CD14-positive monocyte (primary cell): ENCODE data around the gene GBGT1. TPM values are rescaled to one million over a fixed set of nuclear protein-coding genes. Genes with fewer than 3 reads are reported as not detected.

Source experiments
- DNase-seq, 3 donors: peaks; one replicate each; pipeline ENCODE4 v3.0.0-alpha.2; 2011 to 2022
- H2AFZ ChIP-seq: 2 replicates; pipeline ENCODE4 v1.6.0; 2012; ENCODE audit warnings: mild to moderate bottlenecking, low read depth, low read length, inconsistent platforms; ENCODE audit not compliant: insufficient read depth, poor library complexity, severe bottlenecking
- H3K27ac ChIP-seq, 2 donors: 1 replicate in 1 of 2; 2 replicates in 1 of 2; pipeline ENCODE4 v1.5.1; 2012 to 2013; ENCODE audit warnings: low read length in 2 of 2, control low read depth in 1 of 2, inconsistent platforms in 1 of 2, low read depth in 1 of 2, mild to moderate bottlenecking in 1 of 2
- H3K27me3 ChIP-seq, 2 donors: one replicate each; pipeline versions ENCODE4 v1.6.0 to v1.6.1; 2011 to 2013; ENCODE audit warnings: low read length in 2 of 2; ENCODE audit not compliant: control insufficient read depth in 2 of 2, insufficient read depth in 2 of 2
- H3K36me3 ChIP-seq, 2 donors: replicated peaks in 1 of 2; 1 replicate in 1 of 2; 2 replicates in 1 of 2; pipeline versions ENCODE4 v1.5.1 to v1.6.1; 2012 to 2013; ENCODE audit warnings: low read length in 2 of 2, control low read depth in 1 of 2, inconsistent platforms in 1 of 2, mild to moderate bottlenecking in 1 of 2; ENCODE audit not compliant: insufficient read depth in 2 of 2, control insufficient read depth in 1 of 2
- H3K4me1 ChIP-seq, 2 donors: 1 replicate in 1 of 2; 2 replicates in 1 of 2; pipeline versions ENCODE4 v1.5.1 to v1.6.1; 2012 to 2013; ENCODE audit warnings: low read length in 2 of 2, control low read depth in 1 of 2, inconsistent platforms in 1 of 2, mild to moderate bottlenecking in 1 of 2, moderate library complexity in 1 of 2; ENCODE audit not compliant: insufficient read depth in 2 of 2, control insufficient read depth in 1 of 2
- H3K4me2 ChIP-seq: replicated peaks from 2 replicates; pipeline ENCODE3; 2012; ENCODE audit warnings: low read length, moderate library complexity, mild to moderate bottlenecking; ENCODE audit not compliant: poor library complexity, severe bottlenecking; ENCODE audit errors: extremely low read depth
- H3K4me3 ChIP-seq, 3 experiments: fragments of 200-600 bp in 1 of 3; sonication (generic) in 1 of 3; replicated peaks in 1 of 3; 1 replicate in 2 of 3; 2 replicates in 1 of 3; pipeline ENCODE4 v1.5.1; 2011 to 2013; ENCODE audit warnings: low read length in 3 of 3, mild to moderate bottlenecking in 3 of 3, control low read depth in 2 of 3, low read depth in 2 of 3, inconsistent platforms in 1 of 3, moderate library complexity in 1 of 3
- H3K79me2 ChIP-seq: 2 replicates; pipeline ENCODE4 v1.6.0; 2012; ENCODE audit warnings: mild to moderate bottlenecking, control low read depth, inconsistent platforms, low read length, moderate library complexity; ENCODE audit not compliant: insufficient read depth
- H3K9ac ChIP-seq: 2 replicates; pipeline ENCODE4 v1.6.0; 2017; ENCODE audit warnings: low read length, mild to moderate bottlenecking; ENCODE audit not compliant: insufficient read depth, poor library complexity, severe bottlenecking
- H3K9me3 ChIP-seq, 2 donors: replicated peaks in 1 of 2; 1 replicate in 1 of 2; 2 replicates in 1 of 2; pipeline versions ENCODE4 v1.5.1 to v1.6.1; 2012 to 2013; ENCODE audit warnings: low read length in 2 of 2, control low read depth in 1 of 2; ENCODE audit not compliant: control insufficient read depth in 1 of 2, insufficient read depth in 1 of 2
- H4K20me1 ChIP-seq: 2 replicates; pipeline ENCODE4 v1.6.0; 2012; ENCODE audit warnings: mild to moderate bottlenecking, low read length, control low read depth, moderate library complexity; ENCODE audit not compliant: insufficient read depth
- H3K27ac Mint-ChIP-seq, 7 donors: one replicate each; pipeline ENCODE4 v1.8.0; 2020; ENCODE audit warnings: mild to moderate bottlenecking in 7 of 7, mixed read lengths in 7 of 7, moderate library complexity in 6 of 7, inconsistent platforms in 2 of 7
- H3K27me3 Mint-ChIP-seq, 3 donors: one replicate each; pipeline ENCODE4 v1.8.0; 2021 to 2022; ENCODE audit warnings: low read depth in 3 of 3, mild to moderate bottlenecking in 3 of 3, mixed read lengths in 3 of 3, moderate library complexity in 3 of 3, inconsistent platforms in 1 of 3
- H3K36me3 Mint-ChIP-seq, 2 donors: one replicate each; pipeline ENCODE4 v1.8.0; 2020; ENCODE audit warnings: mixed read lengths in 2 of 2, inconsistent platforms in 1 of 2, mild to moderate bottlenecking in 1 of 2
- H3K4me1 Mint-ChIP-seq: one replicate; pipeline ENCODE4 v1.8.0; 2020; ENCODE audit warnings: mild to moderate bottlenecking, mixed read lengths
- H3K4me3 Mint-ChIP-seq, 2 donors: one replicate each; pipeline ENCODE4 v1.8.0; 2020; ENCODE audit warnings: mild to moderate bottlenecking in 2 of 2, mixed read lengths in 2 of 2, moderate library complexity in 1 of 2
- H3K9me3 Mint-ChIP-seq, 7 donors: one replicate each; pipeline ENCODE4 v1.8.0; 2020 to 2022; ENCODE audit warnings: mixed read lengths in 7 of 7, mild to moderate bottlenecking in 6 of 7, moderate library complexity in 6 of 7, inconsistent platforms in 2 of 7
- WGBS: methylation state at CpG from one replicate; pipeline ENCODE4 v1.1.5; 2013; ENCODE audit warnings: missing lambda C conversion rate; ENCODE audit not compliant: insufficient coverage; 5-methylcytosine and 5-hydroxymethylcytosine counted together
- intact Hi-C, 2 donors: fragments of 100-400 bp; cut with micrococcal nuclease; formaldehyde crosslinking; loops; one replicate each; pipeline versions ENCODE4 v1.15.0 to v1.15.1; 2023
- polyA plus RNA-seq, 3 donors: library from polyadenylated mRNA; depleted of rRNA in 1 of 3; unstranded in 2 of 3; stranded (reverse) in 1 of 3; fragments of 300-500 nt in 2 of 3; fragments of >200 nt in 1 of 3; fragmentation: Illumina TruSeq in 2 of 3; gene quantifications; 1 replicate in 2 of 3; 2 replicates in 1 of 3; pipeline ENCODE4 v1.2.3, GENCODE V29; 2012 to 2021
- TF ChIP-seq, protein P1 (sequence below): fragments of 200-600 bp; IDR thresholded peaks from one replicate; pipeline ENCODE4 v1.8.0; 2022; ENCODE audit warnings: antibody characterized with exemption, mild to moderate bottlenecking

Gene GBGT1
- polyA plus RNA-seq, 3 donors = 7.1 to 40.1 (median 8.0) TPM

DNA sequence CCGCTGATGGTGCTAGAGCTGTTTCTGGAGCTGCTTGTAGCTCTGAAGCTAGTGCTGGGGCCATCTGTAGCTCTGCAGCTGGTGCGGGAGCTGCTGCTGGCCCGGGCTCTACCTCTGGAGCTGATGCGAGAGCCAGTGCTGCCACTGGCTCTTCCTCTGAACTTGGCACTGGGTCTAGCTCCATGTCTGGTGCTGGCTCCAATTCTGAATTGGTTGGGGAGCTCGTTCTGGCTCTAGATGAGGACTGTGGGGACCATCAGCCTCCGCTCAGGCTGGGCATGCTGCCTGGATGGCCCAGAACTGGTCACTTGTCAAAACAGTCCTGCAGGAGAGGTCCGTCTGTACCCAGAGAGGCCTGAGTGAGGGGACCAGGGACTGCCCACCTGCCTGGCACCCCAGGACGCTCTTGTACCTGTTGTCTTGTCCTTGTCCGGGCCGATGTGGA lies 23.9 kb upstream of the GBGT1 start:
- no peaks in the 10 kb centered on the region for H3K79me2 ChIP-seq
- no peak overlapping the region for H3K9ac ChIP-seq
- peaks cover 0 to 9% of the 10 kb centered on the region in 2 donors for H3K27me3 ChIP-seq
- intact Hi-C loops = loop anchor here in 1 of 2 donors (2.0 to 10.0 kb wide), 2 partner anchors 147 to 299 kb away; partner anchors contain the start of gene SURF6
- no peaks in the 10 kb centered on the region for H4K20me1 ChIP-seq
- H3K4me1 ChIP-seq = peaks cover 6 to 15% of the 10 kb centered on the region in 2 donors
- Mint-ChIP-seq H3K4me3 (no peak overlapping the region), H3K27me3 (peaks cover 7 to 16% (median 16%) of the 10 kb centered on the region in 3 donors), H3K27ac (no peak overlapping the region), H3K9me3 (peaks cover 0 to 2% (median 0%) of the 10 kb centered on the region in 7 donors), H3K4me1 (peaks cover 13% of the 10 kb centered on the region), H3K36me3 (no peaks in the 10 kb centered on the region)
- 96% methylated on average over 8 of the region's 10 CpGs for WGBS
- H3K36me3 ChIP-seq = no peaks in the 10 kb centered on the region
- no peak overlapping the region for H3K27ac ChIP-seq
- H3K4me3 ChIP-seq = no peak overlapping the region
- H2AFZ ChIP-seq = no peak overlapping the region
- H3K9me3 ChIP-seq = no peaks in the 10 kb centered on the region
- H3K4me2 ChIP-seq = no peak overlapping the region
- DNase-seq = no peak
- TF ChIP-seq, protein P1, sequence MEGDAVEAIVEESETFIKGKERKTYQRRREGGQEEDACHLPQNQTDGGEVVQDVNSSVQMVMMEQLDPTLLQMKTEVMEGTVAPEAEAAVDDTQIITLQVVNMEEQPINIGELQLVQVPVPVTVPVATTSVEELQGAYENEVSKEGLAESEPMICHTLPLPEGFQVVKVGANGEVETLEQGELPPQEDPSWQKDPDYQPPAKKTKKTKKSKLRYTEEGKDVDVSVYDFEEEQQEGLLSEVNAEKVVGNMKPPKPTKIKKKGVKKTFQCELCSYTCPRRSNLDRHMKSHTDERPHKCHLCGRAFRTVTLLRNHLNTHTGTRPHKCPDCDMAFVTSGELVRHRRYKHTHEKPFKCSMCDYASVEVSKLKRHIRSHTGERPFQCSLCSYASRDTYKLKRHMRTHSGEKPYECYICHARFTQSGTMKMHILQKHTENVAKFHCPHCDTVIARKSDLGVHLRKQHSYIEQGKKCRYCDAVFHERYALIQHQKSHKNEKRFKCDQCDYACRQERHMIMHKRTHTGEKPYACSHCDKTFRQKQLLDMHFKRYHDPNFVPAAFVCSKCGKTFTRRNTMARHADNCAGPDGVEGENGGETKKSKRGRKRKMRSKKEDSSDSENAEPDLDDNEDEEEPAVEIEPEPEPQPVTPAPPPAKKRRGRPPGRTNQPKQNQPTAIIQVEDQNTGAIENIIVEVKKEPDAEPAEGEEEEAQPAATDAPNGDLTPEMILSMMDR = no peak

DNA sequence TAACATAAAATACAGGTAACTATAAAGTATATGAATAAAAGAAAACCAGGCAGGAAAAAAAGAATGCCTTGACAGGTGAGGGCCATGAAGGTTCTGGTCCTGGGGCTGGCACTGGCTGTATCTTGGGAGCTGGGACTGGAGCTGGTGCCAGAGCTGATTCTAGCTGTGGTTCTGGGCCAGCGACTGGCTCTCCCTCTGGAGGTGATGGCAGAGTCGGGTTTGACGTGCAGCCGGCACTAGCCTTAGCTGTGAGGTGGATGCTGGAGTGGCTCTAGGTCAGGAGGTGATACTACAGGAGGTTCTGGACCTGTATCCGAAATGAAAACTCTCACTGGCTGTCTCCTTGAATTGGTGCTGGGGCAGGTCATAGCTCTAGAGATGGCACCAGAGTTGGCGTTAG lies 23.0 kb upstream of the GBGT1 start:
- TF ChIP-seq, protein P1 = no peak
- H3K27me3 ChIP-seq = peaks cover 0 to 9% of the 10 kb centered on the region in 2 donors
- no peaks in the 10 kb centered on the region for H4K20me1 ChIP-seq
- peaks cover 0 to 2% (median 0%) of the 10 kb centered on the region in 7 donors for H3K9me3 Mint-ChIP-seq
- H3K4me1 ChIP-seq = peaks cover 6 to 15% of the 10 kb centered on the region in 2 donors
- H3K36me3 ChIP-seq = no peaks in the 10 kb centered on the region
- H3K27ac ChIP-seq = no peak overlapping the region
- no peak overlapping the region for H3K4me3 ChIP-seq
- peaks cover 7 to 16% (median 15%) of the 10 kb centered on the region in 3 donors for H3K27me3 Mint-ChIP-seq
- no peak overlapping the region for H3K27ac Mint-ChIP-seq
- intact Hi-C loops = loop anchor here in 1 of 2 donors (2.0 to 10.0 kb wide), 2 partner anchors 148 to 300 kb away; partner anchors contain the start of gene SURF6
- H3K4me2 ChIP-seq = no peak overlapping the region
- DNase-seq = no peak
- no peaks in the 10 kb centered on the region for H3K36me3 Mint-ChIP-seq
- H2AFZ ChIP-seq = no peak overlapping the region
- no peaks in the 10 kb centered on the region for H3K9me3 ChIP-seq
- no peak overlapping the region for H3K4me3 Mint-ChIP-seq
- no peak overlapping the region for H3K9ac ChIP-seq
- no peaks in the 10 kb centered on the region for H3K79me2 ChIP-seq
- H3K4me1 Mint-ChIP-seq = peaks cover 13% of the 10 kb centered on the region
- WGBS = 98% methylated on average over 6 of the region's 6 CpGs
